ENCODE data around the gene CCNI.
A peak's percentile ranks its signal among the peaks of the same experiment; 100 is the strongest.
"Not testable (repeated sequence)": the region's sequence is repeated elsewhere in the genome, so short reads cannot be mapped to it uniquely, and the experiment has no call there.

CCNI gene

GRCh38 chr4:77073106-77073809 lies 2.5 kb downstream of the CCNI start:
- Mint-ChIP-seq H3K27me3 (no peaks in the 10 kb centered on the region), H3K4me1 (peaks cover 50% of the 10 kb centered on the region), H3K9me3 (no peaks in the 10 kb centered on the region), H3K27ac (no peak overlapping the region), H3K4me3 (no peak overlapping the region), H3K36me3 (peaks cover 36% of the 10 kb centered on the region)
- ATAC-seq, result no peak

- no peak overlapping the region for H3K27ac Mint-ChIP-seq
- peak overlapping the region; percentile 62 for H3K4me3 Mint-ChIP-seq
- no peak for ATAC-seq
- H3K27me3 Mint-ChIP-seq, result no peaks in the 10 kb centered on the region
- H3K9me3 Mint-ChIP-seq, result no peaks in the 10 kb centered on the region
- peaks cover 34% of the 10 kb centered on the region for H3K36me3 Mint-ChIP-seq
- H3K4me1 Mint-ChIP-seq, result peaks cover 44% of the 10 kb centered on the region
These were observed 3.5 kb downstream of the CCNI start for GRCh38 chr4:77072195-77072753.

GRCh38 chr4:77069514-77069913 lies 6.3 kb downstream of the CCNI start:
- Mint-ChIP-seq H3K4me1 (peaks cover 46% of the 10 kb centered on the region), H3K36me3 (peaks cover 34% of the 10 kb centered on the region), H3K4me3 (peak overlapping the region; percentile 37), H3K27ac (peak overlapping the region; percentile 75)
- not testable (repeated sequence) for H3K27me3 Mint-ChIP-seq, H3K9me3 Mint-ChIP-seq
- peak; percentile 57 for ATAC-seq

GRCh38 chr4:77065382-77065781 lies 10.4 kb downstream of the CCNI start:
- Mint-ChIP-seq H3K4me1 (peaks cover 39% of the 10 kb centered on the region), H3K27me3 (no peaks in the 10 kb centered on the region), H3K36me3 (peaks cover 48% of the 10 kb centered on the region), H3K9me3 (no peaks in the 10 kb centered on the region), H3K27ac (no peak overlapping the region), H3K4me3 (no peak overlapping the region)
- ATAC-seq, result no peak

- peaks cover 29% of the 10 kb centered on the region for H3K36me3 Mint-ChIP-seq
- no peaks in the 10 kb centered on the region for H3K9me3 Mint-ChIP-seq
- H3K4me1 Mint-ChIP-seq, result peaks cover 20% of the 10 kb centered on the region
- H3K27me3 Mint-ChIP-seq, result no peaks in the 10 kb centered on the region
- H3K27ac Mint-ChIP-seq, result peak overlapping the region; percentile 35
- no peak overlapping the region for H3K4me3 Mint-ChIP-seq
- ATAC-seq, result no peak
These were observed 12.9 kb downstream of the CCNI start for GRCh38 chr4:77062856-77063255.

- no peaks in the 10 kb centered on the region for H3K27me3 Mint-ChIP-seq
- peaks cover 42% of the 10 kb centered on the region for H3K36me3 Mint-ChIP-seq
- peak; percentile 54 for ATAC-seq
- H3K4me1 Mint-ChIP-seq, result no peaks in the 10 kb centered on the region
- H3K4me3 Mint-ChIP-seq, result no peak overlapping the region
- no peaks in the 10 kb centered on the region for H3K9me3 Mint-ChIP-seq
- H3K27ac Mint-ChIP-seq, result no peak overlapping the region
These were observed 23.4 kb downstream of the CCNI start for GRCh38 chr4:77052352-77052751.

GRCh38 chr4:77050962-77051361 lies 24.8 kb downstream of the CCNI start:
- Mint-ChIP-seq H3K36me3 (peaks cover 50% of the 10 kb centered on the region), H3K27me3 (no peaks in the 10 kb centered on the region), H3K27ac (no peak overlapping the region), H3K4me3 (no peak overlapping the region), H3K4me1 (no peaks in the 10 kb centered on the region), H3K9me3 (no peaks in the 10 kb centered on the region)
- ATAC-seq, result no peak

GRCh38 chr4:77047037-77047436 lies 28.8 kb downstream of the CCNI start:
- Mint-ChIP-seq H3K9me3 (no peaks in the 10 kb centered on the region), H3K27ac (no peak overlapping the region), H3K27me3 (no peaks in the 10 kb centered on the region), H3K4me3 (no peak overlapping the region), H3K4me1 (peaks cover 6% of the 10 kb centered on the region), H3K36me3 (peaks cover 44% of the 10 kb centered on the region)
- no peak for ATAC-seq

- H3K27ac Mint-ChIP-seq, result no peak overlapping the region
- H3K9me3 Mint-ChIP-seq, result no peaks in the 10 kb centered on the region
- no peaks in the 10 kb centered on the region for H3K27me3 Mint-ChIP-seq
- ATAC-seq, result no peak
- H3K36me3 Mint-ChIP-seq, result peaks cover 36% of the 10 kb centered on the region
- peaks cover 14% of the 10 kb centered on the region for H3K4me1 Mint-ChIP-seq
- no peak overlapping the region for H3K4me3 Mint-ChIP-seq
These were observed 30.3 kb downstream of the CCNI start for GRCh38 chr4:77045490-77045889.

GRCh38 chr4:77044461-77045150 lies 31.2 kb downstream of the CCNI start:
- no peak for ATAC-seq
- no peaks in the 10 kb centered on the region for H3K27me3 Mint-ChIP-seq
- H3K9me3 Mint-ChIP-seq, result no peaks in the 10 kb centered on the region
- H3K36me3 Mint-ChIP-seq, result peaks cover 33% of the 10 kb centered on the region
- H3K4me3 Mint-ChIP-seq, result no peak overlapping the region
- peak overlapping the region; percentile 16 for H3K27ac Mint-ChIP-seq
- peaks cover 14% of the 10 kb centered on the region for H3K4me1 Mint-ChIP-seq

- Mint-ChIP-seq H3K36me3 (peaks cover 33% of the 10 kb centered on the region), H3K4me3 (no peak overlapping the region), H3K27ac (no peak overlapping the region), H3K27me3 (no peaks in the 10 kb centered on the region), H3K4me1 (peaks cover 14% of the 10 kb centered on the region), H3K9me3 (no peaks in the 10 kb centered on the region)
- ATAC-seq, result no peak
These were observed 32.2 kb downstream of the CCNI start for GRCh38 chr4:77043507-77044136.

GRCh38 chr4:77040854-77041725 lies 34.7 kb downstream of the CCNI start:
- Mint-ChIP-seq H3K27ac (no peak overlapping the region), H3K4me1 (peaks cover 14% of the 10 kb centered on the region), H3K4me3 (no peak overlapping the region), H3K36me3 (peaks cover 22% of the 10 kb centered on the region), H3K9me3 (no peaks in the 10 kb centered on the region), H3K27me3 (no peaks in the 10 kb centered on the region)
- ATAC-seq, result peak; percentile 81

- H3K4me1 Mint-ChIP-seq, result peaks cover 14% of the 10 kb centered on the region
- H3K4me3 Mint-ChIP-seq, result no peak overlapping the region
- H3K27ac Mint-ChIP-seq, result no peak overlapping the region
- peaks cover 28% of the 10 kb centered on the region for H3K36me3 Mint-ChIP-seq
- no peak for ATAC-seq
- no peaks in the 10 kb centered on the region for H3K27me3 Mint-ChIP-seq
- no peaks in the 10 kb centered on the region for H3K9me3 Mint-ChIP-seq
These were observed 35.5 kb downstream of the CCNI start for GRCh38 chr4:77040270-77040669.

- H3K27me3 Mint-ChIP-seq, result no peaks in the 10 kb centered on the region
- ATAC-seq, result no peak
- H3K27ac Mint-ChIP-seq, result no peak overlapping the region
- peaks cover 32% of the 10 kb centered on the region for H3K36me3 Mint-ChIP-seq
- no peaks in the 10 kb centered on the region for H3K9me3 Mint-ChIP-seq
- peaks cover 14% of the 10 kb centered on the region for H3K4me1 Mint-ChIP-seq
- H3K4me3 Mint-ChIP-seq, result no peak overlapping the region
These were observed 36.0 kb downstream of the CCNI start for GRCh38 chr4:77039796-77040195.

- Mint-ChIP-seq H3K9me3 (no peaks in the 10 kb centered on the region), H3K27ac (no peak overlapping the region), H3K27me3 (no peaks in the 10 kb centered on the region), H3K4me1 (peaks cover 8% of the 10 kb centered on the region), H3K36me3 (peaks cover 34% of the 10 kb centered on the region), H3K4me3 (no peak overlapping the region)
- ATAC-seq, result no peak
These were observed 38.1 kb downstream of the CCNI start for GRCh38 chr4:77037736-77038135.
